GM21423 (cell line): ENCODE data around the gene FN3KRP.
"Not testable (repeated sequence)": the region's sequence is repeated elsewhere in the genome, so short reads cannot be mapped to it uniquely, and the experiment has no call there.

Experiments
- ATAC-seq: cut with Tn5 transposase; IDR thresholded peaks from one replicate; pipeline ENCODE4 v1.9.1; 2021; ENCODE audit warnings: mild to moderate bottlenecking, moderate library complexity; ENCODE audit not compliant: unreplicated experiment

The FN3KRP gene

GRCh38 chr17:82774456-82774855, 58.0 kb downstream of the FN3KRP start:
- ATAC-seq: not testable (repeated sequence)

- ATAC-seq: no peak
Measured at GRCh38 chr17:82775001-82775823, 58.7 kb downstream of the FN3KRP start.

- no peak for ATAC-seq
Measured at GRCh38 chr17:82776454-82776853, 59.9 kb downstream of the FN3KRP start.
